ENCODE results near the gene USP34.

USP34 gene

GRCh38 chr2:61356958-61357350 lies 113.9 kb downstream of the USP34 start:
- Histone ChIP-seq H3K4me1 (ENCODE audit: control insufficient read depth, insufficient read depth, low read length) (peaks cover under 1% of the 10 kb centered on the region), H3K9ac (ENCODE audit: low read depth, low read length) (no peak overlapping the region), H3K36me3 (ENCODE audit: control insufficient read depth, insufficient read depth, low read length) (no peaks in the 10 kb centered on the region), H3K27me3 (ENCODE audit: control insufficient read depth, insufficient read depth, low read length) (no peaks in the 10 kb centered on the region), H3K4me3 (ENCODE audit: low read depth, low read length) (no peak overlapping the region), H3K9me3 (ENCODE audit: control insufficient read depth, insufficient read depth, low read length) (no peaks in the 10 kb centered on the region)

GRCh38 chr2:61356261-61356957 lies 114.5 kb downstream of the USP34 start:
- Histone ChIP-seq H3K4me3 (ENCODE audit: low read depth, low read length) (no peak overlapping the region), H3K9ac (ENCODE audit: low read depth, low read length) (no peak overlapping the region), H3K4me1 (ENCODE audit: control insufficient read depth, insufficient read depth, low read length) (peaks cover 2% of the 10 kb centered on the region), H3K36me3 (ENCODE audit: control insufficient read depth, insufficient read depth, low read length) (no peaks in the 10 kb centered on the region), H3K9me3 (ENCODE audit: control insufficient read depth, insufficient read depth, low read length) (no peaks in the 10 kb centered on the region), H3K27me3 (ENCODE audit: control insufficient read depth, insufficient read depth, low read length) (no peaks in the 10 kb centered on the region)

DNA sequence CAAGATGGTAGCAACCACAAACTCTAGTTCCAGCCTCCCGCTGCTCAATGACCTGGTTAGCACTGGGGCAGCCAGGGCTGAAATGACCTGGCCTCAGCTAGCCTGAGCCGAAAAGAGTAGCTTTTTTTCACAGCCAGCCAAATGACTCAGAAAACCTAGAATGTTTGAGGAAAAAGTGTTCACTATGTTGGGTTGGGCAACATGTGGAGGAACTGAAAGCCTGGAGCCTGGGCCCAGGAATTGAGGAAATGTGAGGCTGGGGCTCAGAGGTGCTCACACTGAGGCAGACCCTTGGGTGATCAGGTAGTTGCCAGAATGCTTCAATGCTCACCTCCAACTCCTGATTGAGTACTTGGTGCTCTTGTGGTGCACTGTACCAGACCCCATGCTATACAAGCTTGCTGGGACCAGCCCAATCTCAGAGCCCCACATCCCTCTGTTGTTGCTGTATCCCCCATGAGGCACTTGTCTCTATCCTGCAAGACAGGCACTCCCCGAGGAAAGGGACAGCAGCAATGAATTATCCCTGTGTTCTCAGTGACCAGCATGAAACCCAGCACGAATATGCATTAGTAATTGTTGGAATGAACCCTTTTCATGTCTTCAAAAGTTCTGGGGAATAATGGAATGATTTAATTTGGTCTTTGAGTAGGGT lies 116.2 kb downstream of the USP34 start:
- Histone ChIP-seq H3K9me3 (ENCODE audit: control insufficient read depth, insufficient read depth, low read length) (no peaks in the 10 kb centered on the region), H3K27me3 (ENCODE audit: control insufficient read depth, insufficient read depth, low read length) (no peaks in the 10 kb centered on the region), H3K36me3 (ENCODE audit: control insufficient read depth, insufficient read depth, low read length) (no peaks in the 10 kb centered on the region), H3K4me1 (ENCODE audit: control insufficient read depth, insufficient read depth, low read length) (peaks cover 2% of the 10 kb centered on the region), H3K4me3 (ENCODE audit: low read depth, low read length) (no peak overlapping the region), H3K9ac (ENCODE audit: low read depth, low read length) (no peak overlapping the region)

GRCh38 chr2:61353909-61354308 lies 117.0 kb downstream of the USP34 start:
- no peaks in the 10 kb centered on the region for H3K36me3 ChIP-seq (ENCODE audit: control insufficient read depth, insufficient read depth, low read length)
- H3K4me3 ChIP-seq (ENCODE audit: low read depth, low read length), result no peak overlapping the region
- no peaks in the 10 kb centered on the region for H3K27me3 ChIP-seq (ENCODE audit: control insufficient read depth, insufficient read depth, low read length)
- H3K4me1 ChIP-seq (ENCODE audit: control insufficient read depth, insufficient read depth, low read length), result peaks cover 2% of the 10 kb centered on the region
- H3K9ac ChIP-seq (ENCODE audit: low read depth, low read length), result no peak overlapping the region
- no peaks in the 10 kb centered on the region for H3K9me3 ChIP-seq (ENCODE audit: control insufficient read depth, insufficient read depth, low read length)

GRCh38 chr2:61350777-61351176 lies 120.1 kb downstream of the USP34 start:
- Histone ChIP-seq H3K27me3 (ENCODE audit: control insufficient read depth, insufficient read depth, low read length) (no peaks in the 10 kb centered on the region), H3K36me3 (ENCODE audit: control insufficient read depth, insufficient read depth, low read length) (peaks cover 8% of the 10 kb centered on the region), H3K4me3 (ENCODE audit: low read depth, low read length) (no peak overlapping the region), H3K9ac (ENCODE audit: low read depth, low read length) (no peak overlapping the region), H3K4me1 (ENCODE audit: control insufficient read depth, insufficient read depth, low read length) (peaks cover 2% of the 10 kb centered on the region), H3K9me3 (ENCODE audit: control insufficient read depth, insufficient read depth, low read length) (no peaks in the 10 kb centered on the region)

DNA sequence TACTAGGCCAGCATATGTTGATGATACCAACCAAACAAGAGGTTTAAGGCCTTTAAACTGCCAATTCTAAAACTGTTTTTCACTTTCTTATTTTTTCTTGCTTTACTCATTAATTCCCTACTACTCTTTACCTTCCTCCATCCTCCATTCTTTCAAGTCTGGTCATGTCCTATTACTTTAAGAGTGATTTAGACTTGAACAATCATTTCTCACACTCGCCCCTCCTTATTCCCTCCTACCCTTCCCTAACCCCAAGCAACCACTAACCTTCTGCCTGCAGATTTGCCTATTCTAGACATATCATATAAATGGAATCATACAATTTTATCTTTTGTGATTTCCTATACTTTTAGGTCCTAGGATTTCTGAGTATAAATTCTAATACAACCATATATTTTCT lies 127.7 kb downstream of the USP34 start:
- Histone ChIP-seq H3K9me3 (ENCODE audit: control insufficient read depth, insufficient read depth, low read length) (no peaks in the 10 kb centered on the region), H3K9ac (ENCODE audit: low read depth, low read length) (no peak overlapping the region), H3K4me3 (ENCODE audit: low read depth, low read length) (no peak overlapping the region), H3K4me1 (ENCODE audit: control insufficient read depth, insufficient read depth, low read length) (no peaks in the 10 kb centered on the region), H3K36me3 (ENCODE audit: control insufficient read depth, insufficient read depth, low read length) (peaks cover 11% of the 10 kb centered on the region), H3K27me3 (ENCODE audit: control insufficient read depth, insufficient read depth, low read length) (no peaks in the 10 kb centered on the region)

GRCh38 chr2:61340242-61340641 lies 130.6 kb downstream of the USP34 start:
- H3K4me1 ChIP-seq (ENCODE audit: control insufficient read depth, insufficient read depth, low read length), result no peaks in the 10 kb centered on the region
- no peaks in the 10 kb centered on the region for H3K27me3 ChIP-seq (ENCODE audit: control insufficient read depth, insufficient read depth, low read length)
- H3K9ac ChIP-seq (ENCODE audit: low read depth, low read length), result no peak overlapping the region
- H3K4me3 ChIP-seq (ENCODE audit: low read depth, low read length), result no peak overlapping the region
- no peaks in the 10 kb centered on the region for H3K9me3 ChIP-seq (ENCODE audit: control insufficient read depth, insufficient read depth, low read length)
- peaks cover 5% of the 10 kb centered on the region for H3K36me3 ChIP-seq (ENCODE audit: control insufficient read depth, insufficient read depth, low read length)

- Histone ChIP-seq H3K4me1 (ENCODE audit: control insufficient read depth, insufficient read depth, low read length) (no peaks in the 10 kb centered on the region), H3K9ac (ENCODE audit: low read depth, low read length) (no peak overlapping the region), H3K27me3 (ENCODE audit: control insufficient read depth, insufficient read depth, low read length) (no peaks in the 10 kb centered on the region), H3K36me3 (ENCODE audit: control insufficient read depth, insufficient read depth, low read length) (peaks cover 5% of the 10 kb centered on the region), H3K4me3 (ENCODE audit: low read depth, low read length) (no peak overlapping the region), H3K9me3 (ENCODE audit: control insufficient read depth, insufficient read depth, low read length) (no peaks in the 10 kb centered on the region)
These were observed 132.4 kb downstream of the USP34 start for GRCh38 chr2:61338447-61338846.

DNA sequence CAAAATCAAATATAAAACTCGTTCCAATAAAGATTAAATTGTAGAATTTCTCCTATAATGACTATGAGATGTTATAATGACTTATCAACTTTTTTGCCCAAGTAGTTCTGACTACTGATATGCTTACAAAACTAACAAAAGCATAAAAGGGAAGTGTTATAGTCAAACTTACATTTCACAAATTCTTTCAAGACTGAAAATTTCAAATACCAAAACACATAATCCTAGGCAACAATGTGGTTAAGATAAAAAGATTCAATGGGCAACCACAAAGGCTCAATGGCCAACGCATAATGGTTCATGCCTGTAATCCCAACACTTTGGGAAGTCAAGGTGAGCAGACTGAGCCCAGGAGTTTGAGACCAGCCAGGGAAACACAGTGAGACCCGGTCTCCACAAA lies 135.7 kb downstream of the USP34 start:
- Histone ChIP-seq H3K9me3 (ENCODE audit: control insufficient read depth, insufficient read depth, low read length) (no peaks in the 10 kb centered on the region), H3K9ac (ENCODE audit: low read depth, low read length) (no peak overlapping the region), H3K4me1 (ENCODE audit: control insufficient read depth, insufficient read depth, low read length) (no peaks in the 10 kb centered on the region), H3K36me3 (ENCODE audit: control insufficient read depth, insufficient read depth, low read length) (no peaks in the 10 kb centered on the region), H3K4me3 (ENCODE audit: low read depth, low read length) (no peak overlapping the region), H3K27me3 (ENCODE audit: control insufficient read depth, insufficient read depth, low read length) (no peaks in the 10 kb centered on the region)

DNA sequence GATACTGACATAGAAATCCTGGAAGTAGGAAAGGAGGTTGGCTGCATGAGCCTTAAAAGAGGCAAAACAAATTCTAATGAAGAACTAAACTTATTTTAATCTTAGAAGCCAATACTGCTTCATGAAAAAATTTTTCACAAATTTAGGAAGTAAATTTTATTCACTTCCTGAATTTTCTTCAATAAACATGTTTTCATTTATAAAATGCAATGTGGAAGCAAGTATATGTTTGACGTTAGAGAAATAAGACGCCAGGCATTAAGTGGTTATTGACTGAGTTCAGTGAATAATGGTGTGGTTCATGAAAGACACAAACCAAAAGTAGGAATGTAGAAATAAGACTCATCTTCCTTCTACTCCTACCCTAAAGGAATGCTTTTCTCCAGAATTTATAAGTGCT lies 136.4 kb downstream of the USP34 start:
- Histone ChIP-seq H3K4me1 (ENCODE audit: control insufficient read depth, insufficient read depth, low read length) (no peaks in the 10 kb centered on the region), H3K4me3 (ENCODE audit: low read depth, low read length) (no peak overlapping the region), H3K9me3 (ENCODE audit: control insufficient read depth, insufficient read depth, low read length) (no peaks in the 10 kb centered on the region), H3K9ac (ENCODE audit: low read depth, low read length) (no peak overlapping the region), H3K36me3 (ENCODE audit: control insufficient read depth, insufficient read depth, low read length) (no peaks in the 10 kb centered on the region), H3K27me3 (ENCODE audit: control insufficient read depth, insufficient read depth, low read length) (no peaks in the 10 kb centered on the region)

DNA sequence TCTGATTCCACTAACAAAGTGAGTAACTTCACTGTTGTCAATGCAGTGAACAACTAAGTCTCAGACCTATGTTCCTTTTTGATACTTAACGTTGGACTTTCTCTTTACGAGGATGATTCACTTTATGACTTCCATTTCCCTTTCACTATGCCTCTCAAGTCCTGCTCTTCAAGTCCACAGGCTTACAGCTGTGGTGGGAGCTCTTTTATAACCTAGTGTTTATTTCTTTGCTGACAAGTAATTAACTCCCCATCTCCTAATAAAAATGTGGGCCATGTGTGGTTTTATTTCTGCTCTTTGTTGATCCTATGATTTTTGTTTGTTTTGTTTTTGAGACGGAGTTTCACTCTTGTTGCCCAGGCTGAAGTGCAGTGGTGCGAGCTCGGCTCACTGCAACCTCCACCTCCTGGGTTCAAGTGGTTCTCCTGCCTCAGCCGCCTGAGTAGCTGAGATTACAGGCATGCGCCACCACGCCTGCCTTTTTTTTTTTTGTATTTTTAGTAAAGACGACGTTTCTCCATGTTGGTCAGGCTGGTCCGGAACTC lies 142.1 kb downstream of the USP34 start:
- Histone ChIP-seq H3K36me3 (ENCODE audit: control insufficient read depth, insufficient read depth, low read length) (no peaks in the 10 kb centered on the region), H3K27me3 (ENCODE audit: control insufficient read depth, insufficient read depth, low read length) (no peaks in the 10 kb centered on the region)

GRCh38 chr2:61327173-61327572 lies 143.7 kb downstream of the USP34 start:
- H3K9ac ChIP-seq (ENCODE audit: low read depth, low read length), result no peak overlapping the region
- no peaks in the 10 kb centered on the region for H3K27me3 ChIP-seq (ENCODE audit: control insufficient read depth, insufficient read depth, low read length)
- no peaks in the 10 kb centered on the region for H3K9me3 ChIP-seq (ENCODE audit: control insufficient read depth, insufficient read depth, low read length)
- H3K4me3 ChIP-seq (ENCODE audit: low read depth, low read length), result no peak overlapping the region
- H3K4me1 ChIP-seq (ENCODE audit: control insufficient read depth, insufficient read depth, low read length), result peaks cover 3% of the 10 kb centered on the region
- peaks cover under 1% of the 10 kb centered on the region for H3K36me3 ChIP-seq (ENCODE audit: control insufficient read depth, insufficient read depth, low read length)

More for the DNA sequence above, 142.1 kb downstream of the USP34 start:
- Histone ChIP-seq H3K9me3 (ENCODE audit: control insufficient read depth, insufficient read depth, low read length) (no peaks in the 10 kb centered on the region), H3K4me3 (ENCODE audit: low read depth, low read length) (no peak overlapping the region), H3K4me1 (ENCODE audit: control insufficient read depth, insufficient read depth, low read length) (peaks cover 3% of the 10 kb centered on the region), H3K9ac (ENCODE audit: low read depth, low read length) (no peak overlapping the region)
